22Rv1 (cell line): ENCODE results near the gene TCF7L2.

Experiments
- H3K27ac ChIP-seq: fragments of 450-650 bp; 2 replicates; pipeline ENCODE4 v1.5.1; 2017
- ZFX ChIP-seq: fragments of 450-650 bp; IDR thresholded peaks from 2 replicates; pipeline ENCODE4 v1.6.1; 2017; ENCODE audit warnings: antibody characterized with exemption, borderline replicate concordance
- TF ChIP-seq, protein P1 (sequence below): fragments of 450-650 bp; IDR thresholded peaks from 2 replicates; pipeline ENCODE4 v1.5.1; 2017; ENCODE audit warnings: mild to moderate bottlenecking

The TCF7L2 gene

GRCh38 chr10:113052076-113052830, 102.2 kb downstream of the TCF7L2 start:
- no peak overlapping the region for H3K27ac ChIP-seq
- TF ChIP-seq, protein P1, sequence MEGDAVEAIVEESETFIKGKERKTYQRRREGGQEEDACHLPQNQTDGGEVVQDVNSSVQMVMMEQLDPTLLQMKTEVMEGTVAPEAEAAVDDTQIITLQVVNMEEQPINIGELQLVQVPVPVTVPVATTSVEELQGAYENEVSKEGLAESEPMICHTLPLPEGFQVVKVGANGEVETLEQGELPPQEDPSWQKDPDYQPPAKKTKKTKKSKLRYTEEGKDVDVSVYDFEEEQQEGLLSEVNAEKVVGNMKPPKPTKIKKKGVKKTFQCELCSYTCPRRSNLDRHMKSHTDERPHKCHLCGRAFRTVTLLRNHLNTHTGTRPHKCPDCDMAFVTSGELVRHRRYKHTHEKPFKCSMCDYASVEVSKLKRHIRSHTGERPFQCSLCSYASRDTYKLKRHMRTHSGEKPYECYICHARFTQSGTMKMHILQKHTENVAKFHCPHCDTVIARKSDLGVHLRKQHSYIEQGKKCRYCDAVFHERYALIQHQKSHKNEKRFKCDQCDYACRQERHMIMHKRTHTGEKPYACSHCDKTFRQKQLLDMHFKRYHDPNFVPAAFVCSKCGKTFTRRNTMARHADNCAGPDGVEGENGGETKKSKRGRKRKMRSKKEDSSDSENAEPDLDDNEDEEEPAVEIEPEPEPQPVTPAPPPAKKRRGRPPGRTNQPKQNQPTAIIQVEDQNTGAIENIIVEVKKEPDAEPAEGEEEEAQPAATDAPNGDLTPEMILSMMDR = peak; percentile 22; the same call in 1 of the 2 replicates
- no peak for TF ChIP-seq ZFX

GRCh38 chr10:113053091-113053490, 103.0 kb downstream of the TCF7L2 start:
- no peak for TF ChIP-seq ZFX
- TF ChIP-seq, protein P1 = no peak
- no peak overlapping the region for H3K27ac ChIP-seq

DNA sequence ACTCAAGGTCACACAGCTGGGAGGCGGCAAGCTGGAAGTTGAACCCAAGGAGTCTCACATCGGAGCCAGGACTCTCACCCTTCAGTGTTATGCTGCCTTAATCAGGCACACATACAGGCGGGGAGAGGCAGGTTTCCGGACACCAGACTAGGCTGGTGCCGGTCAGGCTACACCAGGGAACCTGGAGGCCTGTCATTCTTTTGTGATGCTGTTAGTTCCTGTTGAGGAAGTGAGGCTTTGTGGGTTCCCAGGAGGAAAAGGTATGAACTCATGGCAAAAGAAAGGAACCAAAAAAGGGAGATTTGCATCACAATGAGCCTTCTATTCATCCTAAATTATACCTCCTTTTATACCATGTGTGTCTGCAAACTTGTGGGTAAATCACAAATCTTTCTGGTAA, 103.8 kb downstream of the TCF7L2 start:
- TF ChIP-seq, protein P1 = no peak
- TF ChIP-seq ZFX = no peak
- H3K27ac ChIP-seq = no peak overlapping the region

GRCh38 chr10:113055458-113055857, 105.4 kb downstream of the TCF7L2 start:
- no peak overlapping the region for H3K27ac ChIP-seq
- TF ChIP-seq ZFX = no peak
- TF ChIP-seq, protein P1 = no peak

DNA sequence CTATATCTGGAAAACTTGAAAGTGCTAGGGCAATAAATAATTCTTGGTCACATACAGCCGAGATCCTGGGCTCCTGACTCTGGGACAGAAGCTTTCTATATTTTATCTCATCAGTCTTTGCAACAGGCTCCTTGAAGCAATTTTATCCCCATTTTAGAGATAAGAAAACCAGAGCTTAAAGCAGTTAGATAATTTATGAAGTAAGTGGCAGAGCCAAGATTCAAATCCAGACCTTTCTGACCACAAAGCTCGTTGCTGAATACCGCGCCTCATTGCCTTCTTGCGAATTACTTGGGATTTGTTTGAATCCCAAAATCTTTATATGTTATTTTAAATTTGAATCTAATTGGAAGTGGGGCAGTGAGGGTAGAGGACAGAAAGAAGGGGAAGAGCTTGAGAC, 106.0 kb downstream of the TCF7L2 start:
- H3K27ac ChIP-seq = no peak overlapping the region
- TF ChIP-seq ZFX = no peak
- TF ChIP-seq, protein P1 = no peak

DNA sequence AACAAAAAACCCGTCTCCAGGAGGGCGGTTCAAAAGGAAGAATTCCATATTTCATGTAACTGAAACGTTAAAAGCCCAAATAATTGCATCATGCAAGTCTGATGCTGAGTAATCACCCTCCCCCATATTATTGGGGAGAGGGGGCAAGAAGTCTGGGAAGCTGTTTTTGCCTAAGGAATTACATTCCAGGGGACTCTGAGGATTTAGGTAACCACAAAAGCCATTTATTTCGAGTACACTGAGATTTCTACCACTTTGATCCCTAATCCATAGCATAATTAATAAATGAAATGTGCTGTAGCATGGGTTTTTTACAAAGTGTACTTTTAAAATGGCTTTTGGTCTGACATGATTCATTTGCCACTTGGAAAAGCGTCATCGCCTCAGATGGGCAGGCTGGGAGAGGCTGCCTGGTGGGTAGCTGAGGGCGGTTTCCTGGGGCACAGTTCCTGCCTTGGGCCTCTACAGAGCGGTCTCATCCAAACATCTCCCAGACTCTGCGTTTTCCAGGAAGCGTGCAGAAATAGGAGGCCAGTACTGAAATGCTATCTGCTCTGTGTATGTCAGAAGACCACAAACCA, 106.5 kb downstream of the TCF7L2 start:
- no peak overlapping the region for H3K27ac ChIP-seq
- TF ChIP-seq, protein P1 = no peak
- no peak for TF ChIP-seq ZFX

GRCh38 chr10:113057948-113058522, 108.0 kb downstream of the TCF7L2 start:
- TF ChIP-seq, protein P1 = no peak
- no peak for TF ChIP-seq ZFX
- no peak overlapping the region for H3K27ac ChIP-seq
